HG02623 (cell line): ENCODE measurements around the gene KRTAP10-11.
"Not testable (repeated sequence)": the region's sequence is repeated elsewhere in the genome, so short reads cannot be mapped to it uniquely, and the experiment has no call there.

Source experiments
- ATAC-seq: cut with Tn5 transposase; IDR thresholded peaks from one replicate; pipeline ENCODE4 v1.9.1; 2021; ENCODE audit warnings: moderate library complexity; ENCODE audit not compliant: unreplicated experiment

Gene KRTAP10-11

DNA sequence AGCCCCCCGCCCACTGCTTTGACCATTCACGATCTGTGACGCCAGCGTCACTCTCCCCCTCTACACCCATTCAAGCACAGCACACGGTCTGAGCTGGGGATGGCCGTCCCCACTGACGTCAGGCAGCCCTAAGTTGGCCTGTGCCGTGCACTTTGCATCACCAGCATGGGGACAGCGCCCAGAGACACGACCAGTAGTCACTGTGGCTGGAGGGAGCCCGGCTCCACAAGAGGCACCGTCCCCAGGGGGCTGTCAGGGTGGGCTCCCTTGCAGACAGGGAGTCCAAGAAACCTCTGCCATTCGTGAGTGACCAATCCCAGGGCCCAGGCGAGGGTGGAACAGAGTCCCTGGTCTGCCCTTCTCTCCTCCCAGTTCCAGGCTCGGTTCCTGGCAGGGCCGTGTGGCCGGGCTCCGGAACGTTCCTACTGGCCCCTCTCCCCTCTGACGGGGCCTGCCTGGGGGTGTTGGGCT, 32.0 kb upstream of the KRTAP10-11 start:
- no peak for ATAC-seq

DNA sequence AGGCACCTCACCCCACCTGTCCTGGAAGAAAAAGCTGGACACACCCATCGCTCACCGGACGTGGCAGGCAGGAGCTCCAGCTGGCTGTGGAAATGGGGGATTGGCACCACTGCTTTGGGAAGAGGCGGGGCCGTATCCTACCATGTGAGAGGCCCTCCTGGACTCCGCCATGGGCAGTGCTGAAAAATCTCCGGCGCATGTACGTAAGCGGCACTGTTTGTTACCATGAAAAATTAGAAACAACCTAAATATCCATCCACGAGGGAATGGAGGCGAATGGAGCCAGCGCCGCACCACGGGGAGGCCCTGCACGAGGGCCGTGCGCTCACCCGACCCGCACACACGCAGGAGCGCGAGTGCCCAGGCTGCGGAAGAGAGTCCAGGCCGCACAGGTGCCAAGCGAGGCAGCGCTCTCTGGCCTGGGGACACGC, 31.2 kb upstream of the KRTAP10-11 start:
- ATAC-seq, result no peak

DNA sequence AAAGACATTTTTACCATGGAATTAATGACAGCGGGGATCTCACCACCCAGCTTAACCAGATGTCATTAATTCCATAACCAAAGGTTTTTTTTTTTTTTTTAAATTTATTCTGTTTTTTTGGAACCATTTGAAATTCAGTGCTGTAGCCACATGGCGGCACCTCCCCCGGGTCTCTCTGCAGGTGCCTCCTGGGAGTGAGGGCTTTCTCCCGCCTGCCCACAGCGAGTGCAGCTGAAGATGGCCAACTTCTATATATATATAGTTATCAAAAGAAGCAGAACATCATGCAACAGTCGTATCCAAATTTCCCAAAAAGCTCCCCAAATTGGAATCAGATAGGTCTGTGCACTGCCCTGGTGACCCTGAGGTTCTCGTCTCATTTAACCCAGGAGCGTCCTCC, 30.7 kb upstream of the KRTAP10-11 start:
- ATAC-seq, result no peak

DNA sequence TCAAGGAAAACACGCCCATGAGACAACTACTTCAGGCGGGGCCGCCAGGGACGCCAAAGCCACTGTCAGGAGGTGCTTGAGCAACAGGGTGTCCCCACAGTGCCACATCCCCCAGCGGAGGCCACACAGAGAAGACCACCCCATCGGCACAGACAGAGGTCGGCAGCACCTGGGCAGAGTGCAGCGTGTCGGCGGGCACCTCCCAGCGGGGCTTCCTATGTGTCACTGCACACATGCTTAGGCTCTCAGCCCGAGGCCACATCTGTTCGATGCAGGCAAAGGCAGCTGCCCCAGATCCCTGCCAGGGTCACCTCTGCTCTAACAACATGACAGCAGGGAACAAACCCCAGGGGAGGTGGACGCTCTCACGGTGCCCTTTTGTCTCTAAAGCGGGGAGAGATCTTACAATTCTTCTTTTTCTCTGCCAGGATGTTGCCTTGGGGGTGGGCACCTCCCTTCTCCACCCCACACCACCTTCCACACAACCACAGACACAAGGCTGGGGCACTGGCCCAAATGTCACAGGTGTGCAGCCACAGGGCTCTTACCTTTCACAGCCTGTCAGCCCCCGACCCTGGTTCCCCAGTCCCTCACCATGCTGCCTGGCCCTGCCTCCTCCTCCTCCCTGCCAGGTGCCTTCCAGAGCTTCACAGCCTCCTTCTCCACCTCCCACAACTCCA, 30.2 kb upstream of the KRTAP10-11 start:
- no peak for ATAC-seq

DNA sequence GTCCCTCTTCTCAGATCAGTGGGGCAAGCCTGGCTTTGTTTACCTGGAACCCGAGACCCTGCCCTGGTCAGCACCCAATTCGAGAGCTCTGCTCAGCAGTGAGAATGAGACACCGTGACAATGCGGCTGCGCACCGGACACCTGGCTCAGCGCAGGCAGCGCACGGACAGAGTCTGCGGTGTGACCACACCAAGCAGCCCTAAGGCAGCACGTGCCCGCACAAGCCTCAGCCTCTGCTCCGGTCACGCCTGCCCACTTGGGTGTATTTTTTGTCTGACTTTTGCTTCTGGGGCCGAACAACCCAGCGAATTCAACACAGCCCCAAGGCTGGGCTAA, 29.7 kb upstream of the KRTAP10-11 start:
- no peak for ATAC-seq

DNA sequence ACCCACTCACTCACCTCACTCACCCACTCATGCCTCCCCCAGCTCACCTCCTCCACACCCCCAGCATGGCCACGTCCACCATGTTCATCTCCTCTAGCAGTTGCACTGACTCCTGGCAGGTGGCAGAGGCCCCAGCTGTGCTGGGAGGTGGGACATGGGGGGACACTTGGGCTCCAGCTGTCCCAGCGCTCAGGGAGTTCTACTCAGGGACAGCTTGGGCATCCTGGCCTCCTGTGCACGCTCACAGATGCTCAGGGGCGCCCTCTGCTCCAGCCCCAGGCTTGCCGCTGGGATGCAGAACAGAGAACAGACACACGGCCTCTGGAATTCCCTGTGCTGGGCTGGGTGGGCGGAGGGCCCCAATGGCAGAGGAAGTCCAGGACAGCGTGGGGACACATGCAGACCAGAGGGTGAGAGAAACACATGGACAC, 29.1 kb upstream of the KRTAP10-11 start:
- no peak for ATAC-seq

DNA sequence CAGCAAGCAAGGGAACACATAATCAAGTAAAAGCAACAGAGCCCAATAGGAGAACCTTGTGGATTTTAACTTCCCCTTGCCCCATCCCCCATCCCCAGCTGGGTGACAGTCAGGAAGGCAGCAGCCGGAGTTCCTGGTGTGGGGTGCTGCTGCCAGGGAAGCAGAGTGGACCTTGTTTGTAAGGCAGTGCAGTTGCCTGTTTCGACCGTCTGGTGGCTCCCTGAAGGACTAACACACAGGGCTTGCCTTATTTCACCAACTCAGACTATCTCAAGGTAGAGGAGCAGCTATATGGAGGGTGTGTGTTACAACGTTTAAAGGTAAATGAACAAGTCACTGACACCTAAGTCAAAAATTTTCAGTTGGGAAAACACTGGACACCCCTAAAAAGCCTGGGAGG, 27.7 kb upstream of the KRTAP10-11 start:
- no peak for ATAC-seq

DNA sequence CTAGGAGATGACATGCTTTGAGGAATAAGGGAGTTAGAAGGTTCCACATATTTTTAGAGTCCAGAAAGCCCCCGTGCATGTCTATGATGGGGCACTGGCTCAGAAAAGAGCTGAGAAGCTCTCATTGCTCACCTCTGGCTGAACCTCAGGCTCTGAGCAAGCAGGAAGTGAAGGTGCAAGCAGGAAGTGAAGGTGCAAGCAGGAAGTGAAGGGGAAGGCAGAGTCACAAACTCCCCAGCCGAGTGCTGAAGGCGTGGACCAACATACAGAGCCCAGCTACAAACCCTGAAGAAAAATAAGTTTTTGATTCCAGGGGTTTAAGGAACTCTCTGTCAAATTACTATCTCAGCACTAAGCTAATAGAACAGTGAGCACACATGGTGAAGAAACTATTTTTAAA, 27.3 kb upstream of the KRTAP10-11 start:
- no peak for ATAC-seq

DNA sequence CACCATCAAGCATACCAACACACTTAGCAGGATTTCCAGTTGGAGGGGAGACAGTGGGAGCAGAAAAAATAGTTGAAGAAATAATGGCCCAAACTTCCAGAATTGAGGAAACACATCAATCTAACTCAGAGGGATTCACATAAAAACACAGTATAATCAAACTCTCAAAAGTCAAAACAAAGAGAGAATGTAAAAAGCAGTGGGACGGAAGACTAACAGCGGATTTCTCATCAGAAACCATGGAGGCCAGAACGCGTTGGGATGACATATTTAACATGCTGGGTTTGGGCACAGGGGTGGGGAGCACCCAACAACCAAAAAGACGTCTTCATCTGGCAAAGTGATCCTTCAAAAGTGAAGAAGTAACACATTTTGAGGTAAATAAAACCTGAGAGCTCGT, 26.3 kb upstream of the KRTAP10-11 start:
- ATAC-seq, result no peak

DNA sequence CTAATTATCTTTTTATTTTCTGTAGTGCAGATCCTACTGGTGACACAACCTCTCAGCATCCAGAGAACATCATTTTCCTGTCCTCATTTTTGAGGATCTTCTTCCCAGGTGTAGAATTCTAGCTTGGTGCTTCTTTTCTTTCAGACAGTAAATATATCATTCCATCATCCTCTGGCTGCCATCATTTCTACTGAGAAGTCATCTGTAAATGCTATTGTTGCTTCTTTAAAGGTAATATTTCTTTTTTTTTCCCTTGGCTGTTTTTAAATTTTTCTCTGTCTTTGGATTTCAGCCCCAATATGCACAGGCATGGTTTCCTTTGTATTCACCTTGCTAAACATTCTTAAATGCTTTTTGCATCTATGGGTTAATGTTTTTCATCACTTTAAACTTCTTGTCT, 22.6 kb upstream of the KRTAP10-11 start:
- no peak for ATAC-seq

DNA sequence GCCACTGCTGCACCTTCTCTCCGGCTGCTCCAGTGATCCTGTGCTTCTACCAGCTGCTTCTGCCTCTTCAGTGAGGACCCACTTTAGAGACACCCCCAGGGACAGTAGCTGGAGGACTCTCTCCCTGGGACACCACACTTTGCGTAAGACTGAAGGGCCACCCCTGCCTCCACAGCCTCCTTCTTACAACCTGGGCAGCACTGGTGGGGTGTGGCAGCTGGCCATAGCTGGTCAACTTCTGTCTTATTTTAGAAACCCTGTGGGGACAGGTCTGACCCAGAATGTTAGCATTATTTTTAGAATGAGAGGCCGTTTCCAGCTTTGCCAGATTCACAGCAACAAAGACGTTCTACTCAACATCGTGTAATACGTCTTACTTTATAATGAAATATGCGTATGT, 20.5 kb upstream of the KRTAP10-11 start:
- ATAC-seq, result no peak

DNA sequence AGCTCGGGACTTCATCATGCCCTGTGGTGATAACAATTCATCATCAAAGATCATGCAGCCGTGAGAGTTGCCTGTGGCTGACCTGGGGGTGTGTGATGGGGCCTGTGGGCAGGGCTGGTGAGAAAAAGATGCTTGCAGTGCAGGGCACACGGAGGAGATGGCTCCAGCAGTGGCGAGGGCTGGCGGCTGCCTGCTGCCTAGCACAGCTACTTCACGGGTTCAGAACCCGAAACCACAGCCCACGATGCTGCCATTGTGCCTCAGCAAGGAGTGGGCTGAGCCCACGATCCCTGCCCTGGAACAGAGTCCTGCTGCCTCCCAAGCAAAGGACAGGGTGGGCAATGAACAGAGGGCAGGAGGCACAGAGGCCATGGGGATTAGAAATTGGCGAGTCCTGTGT, 20.0 kb upstream of the KRTAP10-11 start:
- no peak for ATAC-seq

DNA sequence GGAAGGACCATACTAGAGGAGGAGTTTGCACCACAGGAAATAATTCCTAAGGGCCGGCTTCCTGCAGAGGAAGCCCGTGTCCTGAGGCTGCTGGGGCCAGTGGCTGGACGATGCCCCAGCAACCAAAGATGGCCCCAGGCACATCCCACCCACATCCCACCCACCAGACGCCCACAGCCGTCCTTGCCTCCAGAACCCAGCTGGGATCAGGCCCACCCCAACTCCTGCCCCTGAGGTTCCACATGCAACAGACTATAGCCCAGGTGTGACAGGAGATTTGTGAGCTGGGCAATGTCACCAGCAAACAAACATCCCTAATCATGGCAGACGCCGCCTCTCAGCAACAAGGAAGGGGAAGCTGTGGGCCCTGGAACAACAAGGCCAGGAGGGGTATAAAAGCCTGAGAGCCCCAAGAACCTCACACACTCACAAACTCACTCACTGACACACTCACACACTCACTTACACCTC, 19.5 kb upstream of the KRTAP10-11 start, which contains the start of gene KRTAP10-9:
Gene KRTAP10-9, plus strand, starts transcription at position 421 of the 471 bp plus-strand sequence. CDS start 79 bp downstream, outside the sequence.
- ATAC-seq, result no peak

DNA sequence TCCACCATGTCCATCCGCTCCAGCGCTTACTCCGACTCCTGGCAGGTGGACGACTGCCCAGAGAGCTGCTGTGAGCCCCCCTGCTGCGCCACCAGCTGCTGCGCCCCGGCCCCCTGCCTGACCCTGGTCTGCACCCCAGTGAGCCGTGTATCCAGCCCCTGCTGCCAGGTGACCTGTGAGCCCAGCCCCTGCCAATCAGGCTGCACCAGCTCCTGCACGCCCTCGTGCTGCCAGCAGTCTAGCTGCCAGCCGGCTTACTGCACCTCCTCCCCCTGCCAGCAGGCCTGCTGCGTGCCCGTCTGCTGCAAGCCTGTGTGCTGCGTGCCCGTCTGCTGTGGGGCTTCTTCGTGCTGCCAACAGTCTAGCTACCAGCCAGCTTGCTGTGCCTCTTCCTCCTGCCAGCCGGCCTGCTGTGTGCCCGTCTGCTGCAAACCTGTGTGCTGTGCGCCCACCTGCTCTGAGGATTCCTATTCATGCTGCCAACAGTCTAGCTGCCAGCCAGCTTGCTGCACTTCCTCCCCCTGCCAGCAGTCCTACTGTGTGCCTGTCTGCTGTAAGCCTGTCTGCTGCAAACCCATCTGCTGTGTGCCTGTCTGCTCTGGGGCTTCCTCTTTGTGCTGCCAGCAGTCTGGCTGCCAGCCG, 18.9 kb upstream of the KRTAP10-11 start:
- ATAC-seq, result not testable (repeated sequence)

DNA sequence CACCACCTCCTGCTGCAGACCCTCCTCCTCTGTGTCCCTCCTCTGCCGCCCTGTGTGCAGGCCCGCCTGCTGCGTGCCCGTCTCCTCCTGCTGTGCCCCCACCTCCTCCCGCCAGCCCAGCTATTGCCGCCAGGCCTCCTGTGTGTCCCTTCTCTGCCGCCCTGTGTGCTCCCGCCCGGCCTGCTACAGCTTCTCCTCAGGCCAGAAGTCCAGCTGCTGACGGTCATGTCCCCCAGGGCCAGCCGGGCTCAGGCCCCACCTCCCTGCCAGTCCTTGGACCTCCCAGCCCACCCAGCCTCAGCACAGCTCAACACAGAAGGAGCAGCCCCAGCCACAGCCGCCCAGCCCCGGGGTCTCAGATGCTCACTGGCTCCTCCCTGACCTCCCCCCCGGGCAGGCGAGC, 18.4 kb upstream of the KRTAP10-11 start:
- not testable (repeated sequence) for ATAC-seq

DNA sequence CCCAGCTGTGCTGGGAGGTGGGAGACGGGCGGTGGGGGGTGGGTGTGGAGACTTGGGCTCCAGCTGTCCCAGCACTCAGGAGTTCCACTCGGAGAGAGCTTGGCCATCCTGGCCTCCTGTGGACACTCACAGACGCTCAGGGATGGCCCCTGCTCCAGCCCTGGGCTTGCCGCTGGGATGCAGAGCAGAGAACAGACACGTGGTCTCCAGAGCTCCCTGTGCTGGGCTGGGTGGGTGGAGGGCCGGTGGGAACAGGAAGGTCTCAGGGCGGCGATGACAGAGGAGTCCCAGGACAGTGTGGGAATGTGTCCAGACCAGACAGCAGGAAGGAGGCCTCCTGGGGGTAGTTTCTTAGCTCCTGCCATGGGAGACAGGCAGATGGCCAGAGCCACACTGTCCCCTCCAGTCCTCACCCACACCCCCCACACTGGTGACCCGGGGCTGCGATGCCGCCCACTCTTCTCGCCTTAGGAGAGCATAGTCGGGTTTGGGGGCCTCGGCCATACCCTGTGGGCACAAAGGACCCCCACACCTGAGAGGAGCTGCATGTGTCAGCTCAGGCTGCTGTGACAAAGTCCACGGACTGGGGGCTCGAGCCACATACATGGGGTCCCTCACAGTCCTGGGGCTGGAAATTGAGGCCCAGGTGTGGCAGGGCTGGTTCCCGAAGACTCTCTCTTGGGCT, 17.4 kb upstream of the KRTAP10-11 start:
- ATAC-seq, result no peak

DNA sequence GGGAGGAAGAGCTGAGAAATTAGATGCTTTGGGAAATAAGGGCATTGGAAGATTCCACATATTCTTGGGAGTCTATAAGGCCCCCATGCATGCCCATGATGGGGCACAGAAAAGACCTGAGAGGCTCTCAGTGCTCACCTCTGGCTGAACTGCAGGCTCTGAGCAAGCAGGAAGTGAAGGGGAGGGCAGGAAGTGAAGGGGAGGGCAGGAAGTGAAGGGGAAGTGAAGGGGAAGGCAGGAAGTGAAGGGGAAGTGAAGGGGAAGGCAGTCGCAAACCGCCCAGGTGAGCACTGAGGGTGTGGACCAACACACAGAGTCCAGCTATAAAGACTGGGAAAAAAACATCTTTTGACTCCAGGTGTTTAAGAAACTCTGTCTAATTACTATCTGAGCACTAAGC, 15.8 kb upstream of the KRTAP10-11 start:
- ATAC-seq, result no peak

DNA sequence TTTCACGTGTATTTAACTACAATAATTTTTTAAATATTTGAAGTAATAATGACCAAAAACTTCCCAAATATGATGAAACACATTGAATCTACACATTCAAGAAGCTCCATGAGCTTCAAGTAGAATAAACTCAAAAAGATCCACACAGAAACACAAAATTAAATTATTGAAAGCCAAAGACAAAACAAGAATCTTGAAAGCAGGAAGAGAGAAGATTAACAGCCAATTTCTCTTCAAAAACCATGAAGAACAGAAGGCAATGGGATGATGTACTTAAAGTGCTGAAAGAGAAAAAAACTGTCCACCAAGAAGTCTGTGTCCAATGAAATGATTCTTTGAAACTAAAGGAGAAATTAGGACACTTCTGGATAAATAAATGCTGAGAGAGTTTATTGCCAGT, 14.1 kb upstream of the KRTAP10-11 start:
- no peak for ATAC-seq

DNA sequence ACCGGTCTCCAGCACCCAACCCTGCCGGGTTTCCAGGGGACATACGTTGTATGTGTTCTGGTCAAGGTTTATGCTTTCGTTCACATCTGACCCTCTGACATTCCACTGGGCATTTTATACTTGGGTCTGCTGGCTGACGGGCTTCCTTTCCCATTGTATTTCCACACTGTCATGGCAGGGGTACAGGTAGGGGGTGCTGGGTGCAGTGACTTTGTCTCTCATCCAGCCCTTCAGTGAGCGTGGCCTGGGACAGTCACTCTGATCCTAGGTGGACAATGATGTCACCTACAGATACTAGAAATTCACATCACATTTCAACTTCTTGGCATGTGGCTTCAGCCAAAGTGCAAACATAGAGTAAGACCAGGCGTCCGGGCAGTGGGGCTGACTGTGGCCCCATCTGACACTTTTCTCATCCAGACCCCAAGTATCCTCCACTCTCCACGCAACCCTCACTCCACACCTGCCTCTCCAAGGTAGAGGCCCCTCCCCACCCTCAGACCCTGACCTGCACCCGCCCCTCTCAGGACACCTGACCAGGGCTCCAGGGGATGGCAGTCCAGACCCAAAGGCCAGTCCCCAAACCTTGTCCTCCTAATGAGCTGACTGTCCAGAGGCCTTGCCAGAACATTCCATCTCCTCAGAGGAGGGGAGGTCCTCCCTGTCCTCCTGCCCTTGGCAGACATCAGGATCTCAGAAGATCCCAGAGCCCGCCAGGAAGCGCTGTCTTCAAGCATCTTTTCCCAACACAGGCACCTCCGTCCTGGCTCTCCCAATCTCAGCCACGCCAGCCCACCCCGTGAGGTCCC, 9.8 kb upstream of the KRTAP10-11 start:
- ATAC-seq, result no peak

DNA sequence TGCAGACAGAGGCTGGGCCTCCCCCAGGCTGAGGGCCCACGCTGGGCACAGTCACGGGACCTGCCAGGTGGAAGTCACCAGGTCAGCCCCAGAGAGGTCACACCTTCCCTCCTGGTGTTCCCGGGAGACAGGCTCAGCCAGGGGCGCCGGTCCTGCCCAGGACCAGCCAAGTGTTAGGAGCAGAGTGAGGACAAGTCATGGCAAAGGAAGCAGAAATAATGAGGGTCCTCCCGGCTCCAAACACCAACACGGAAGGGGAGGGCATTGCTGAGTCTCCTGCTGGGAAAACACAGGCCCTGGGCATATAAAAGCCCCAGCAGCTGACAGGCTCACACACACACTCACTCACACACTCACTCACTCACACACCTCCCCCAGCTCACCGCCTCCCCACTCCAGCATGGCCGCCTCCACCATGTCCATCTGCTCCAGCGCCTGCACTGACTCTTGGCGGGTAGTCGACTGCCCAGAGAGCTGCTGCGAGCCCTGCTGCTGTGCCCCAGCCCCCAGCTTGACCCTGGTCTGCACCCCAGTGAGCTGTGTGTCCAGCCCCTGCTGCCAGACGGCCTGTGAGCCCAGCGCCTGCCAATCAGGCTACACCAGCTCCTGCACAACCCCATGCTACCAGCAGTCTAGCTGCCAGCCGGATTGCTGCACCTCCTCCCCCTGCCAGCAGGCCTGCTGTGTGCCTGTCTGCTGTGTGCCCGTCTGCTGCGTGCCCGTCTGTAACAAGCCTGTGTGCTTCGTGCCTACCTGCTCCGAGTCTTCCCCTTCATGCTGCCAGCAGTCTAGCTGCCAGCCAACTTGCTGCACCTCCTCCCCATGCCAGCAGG, 9.0 kb upstream of the KRTAP10-11 start, which contains the start of gene KRTAP10-10:
Gene KRTAP10-10, plus strand, starts transcription at position 339 of the 833 bp plus-strand sequence. Its CDS starts 62 bp downstream, at position 401.
- no peak for ATAC-seq
